Gastrocnemius medialis (tissue), 4 donors: ENCODE data around the gene SLC29A3. TPM values are rescaled to one million over a fixed set of nuclear protein-coding genes. Genes with fewer than 3 reads are reported as not detected.

Experiments
- ATAC-seq, 2 donors: fragments of 150-250 bp; one replicate each; pipeline ENCODE4 v1.9.1; 2016
- DNase-seq, 2 donors: peaks; one replicate each; pipeline ENCODE4 v3.0.0-alpha.2; 2019
- H3K27ac ChIP-seq, 4 donors: fragments of 200-600 bp; sonication (generic); 1 replicate in 1 of 4; 2 replicates in 3 of 4; pipeline ENCODE4 v1.5.1; 2016 to 2018; ENCODE audit warnings: mild to moderate bottlenecking in 2 of 4, moderate library complexity in 1 of 4
- H3K27me3 ChIP-seq, 3 donors: fragments of 200-600 bp; sonication (generic) in 2 of 3; 1 replicate in 1 of 3; 2 replicates in 2 of 3; pipeline versions ENCODE4 v1.5.1 to v1.6.0; 2016 to 2019; ENCODE audit warnings: mild to moderate bottlenecking in 1 of 3, moderate library complexity in 1 of 3
- H3K36me3 ChIP-seq, 2 donors: fragments of 200-600 bp; sonication (generic) in 1 of 2; one replicate each; pipeline ENCODE4 v1.5.1; 2017 to 2018
- H3K4me1 ChIP-seq, 2 donors: fragments of 200-600 bp; sonication (generic) in 1 of 2; one replicate each; pipeline ENCODE4 v1.5.1; 2016 to 2017; ENCODE audit warnings: mild to moderate bottlenecking in 2 of 2
- H3K4me3 ChIP-seq, 4 donors: fragments of 200-600 bp; sonication (generic) in 3 of 4; 1 replicate in 1 of 4; 2 replicates in 3 of 4; pipeline ENCODE4 v1.5.1; 2016 to 2019; ENCODE audit warnings: mild to moderate bottlenecking in 2 of 4
- H3K9me3 ChIP-seq, 3 donors: fragments of 200-600 bp; sonication (generic) in 2 of 3; 1 replicate in 1 of 3; 2 replicates in 2 of 3; pipeline ENCODE4 v1.5.1; 2016 to 2019
- CTCF ChIP-seq, 5 experiments: fragments of 450-650 bp in 3 of 5; fragments of 200-600 bp in 2 of 5; sonication (generic) in 2 of 5; IDR thresholded peaks in 4 of 5; conservative IDR thresholded peaks in 1 of 5; 1 replicate in 4 of 5; 2 replicates in 1 of 5; pipeline ENCODE4 v1.5.1; 2016 to 2019; ENCODE audit warnings: antibody characterized with exemption in 5 of 5, mild to moderate bottlenecking in 3 of 5, moderate library complexity in 3 of 5
- POLR2A ChIP-seq, 2 donors: fragments of 450-650 bp; IDR thresholded peaks; one replicate each; pipeline ENCODE4 v1.6.1; 2017; ENCODE audit warnings: antibody characterized with exemption in 2 of 2, mild to moderate bottlenecking in 2 of 2, moderate library complexity in 2 of 2
- in situ Hi-C, 4 donors: fragments of 200-750 bp; cut with MboI; loops; one replicate each; pipeline versions ENCODE4 v1.15.0 to v1.8.0; 2017; ENCODE audit warnings: low sequenced_read_pairs in 4 of 4
- intact Hi-C: fragments of 100-400 bp; cut with DNase I; formaldehyde crosslinking; loops from one replicate; pipeline ENCODE4 v1.15.1; 2023; ENCODE audit warnings: low total_unique reads
- total RNA-seq, 4 donors: library from RNA; depleted of rRNA; stranded (reverse); fragments of >200 nt; gene quantifications; one replicate each; pipeline versions ENCODE4 v1.1.0 to v1.2.3, GENCODE V29; 2016

The SLC29A3 gene
- total RNA-seq, 4 donors from 2014 or later = 0.36 to 2.8 (median 2.0) TPM

- in situ Hi-C loops = no loop called here
- H3K9me3 ChIP-seq = no peaks in the 10 kb centered on the region
- TF ChIP-seq CTCF (IDR thresholded peaks at IDR 0.05 in 4 of 5, conservative IDR thresholded peaks at IDR 0.05 in 1 of 5) (no peak), POLR2A (IDR thresholded peaks at IDR 0.05) (no peak)
- no peak for DNase-seq
- H3K27ac ChIP-seq = no peak overlapping the region
- intact Hi-C loops = no loop called here
- no peaks in the 10 kb centered on the region for H3K36me3 ChIP-seq
- no peaks in the 10 kb centered on the region for H3K27me3 ChIP-seq
- no peaks in the 10 kb centered on the region for H3K4me1 ChIP-seq
- ATAC-seq = no peak
- H3K4me3 ChIP-seq = no peak overlapping the region
These were observed 26.2 kb upstream of the SLC29A3 start for GRCh38 chr10:71292624-71293445.

- Histone ChIP-seq H3K36me3 (no peaks in the 10 kb centered on the region), H3K4me1 (no peaks in the 10 kb centered on the region), H3K9me3 (no peaks in the 10 kb centered on the region), H3K27me3 (no peaks in the 10 kb centered on the region), H3K27ac (no peak overlapping the region), H3K4me3 (no peak overlapping the region)
- TF ChIP-seq CTCF (IDR thresholded peaks at IDR 0.05 in 4 of 5, conservative IDR thresholded peaks at IDR 0.05 in 1 of 5) (no peak), POLR2A (IDR thresholded peaks at IDR 0.05) (no peak)
- in situ Hi-C loops = no loop called here
- ATAC-seq = no peak
- intact Hi-C loops = no loop called here
- DNase-seq = no peak
These were observed 25.5 kb upstream of the SLC29A3 start for GRCh38 chr10:71293446-71294084.

- no peak for TF ChIP-seq POLR2A (IDR thresholded peaks at IDR 0.05)
- no peak for TF ChIP-seq CTCF (IDR thresholded peaks at IDR 0.05 in 4 of 5, conservative IDR thresholded peaks at IDR 0.05 in 1 of 5)
- intact Hi-C loops = no loop called here
- no peak for ATAC-seq
- H3K9me3 ChIP-seq = no peaks in the 10 kb centered on the region
- no peaks in the 10 kb centered on the region for H3K36me3 ChIP-seq
- no peak overlapping the region for H3K27ac ChIP-seq
- in situ Hi-C loops = no loop called here
- H3K27me3 ChIP-seq = no peaks in the 10 kb centered on the region
- H3K4me1 ChIP-seq = no peaks in the 10 kb centered on the region
- H3K4me3 ChIP-seq = no peak overlapping the region
- no peak for DNase-seq
These were observed 24.9 kb upstream of the SLC29A3 start for GRCh38 chr10:71294091-71294561.

- H3K27ac ChIP-seq = no peak overlapping the region
- no peak for ATAC-seq
- H3K9me3 ChIP-seq = no peaks in the 10 kb centered on the region
- H3K4me3 ChIP-seq = no peak overlapping the region
- no peaks in the 10 kb centered on the region for H3K36me3 ChIP-seq
- in situ Hi-C loops = no loop called here
- H3K27me3 ChIP-seq = no peaks in the 10 kb centered on the region
- intact Hi-C loops = no loop called here
- TF ChIP-seq POLR2A (IDR thresholded peaks at IDR 0.05) = no peak
- TF ChIP-seq CTCF (IDR thresholded peaks at IDR 0.05 in 4 of 5, conservative IDR thresholded peaks at IDR 0.05 in 1 of 5) = no peak
- H3K4me1 ChIP-seq = no peaks in the 10 kb centered on the region
- DNase-seq = no peak
These were observed 24.2 kb upstream of the SLC29A3 start for GRCh38 chr10:71294856-71295255.
